Measurements from ENCODE around the gene KRTAP5-8.

DNA sequence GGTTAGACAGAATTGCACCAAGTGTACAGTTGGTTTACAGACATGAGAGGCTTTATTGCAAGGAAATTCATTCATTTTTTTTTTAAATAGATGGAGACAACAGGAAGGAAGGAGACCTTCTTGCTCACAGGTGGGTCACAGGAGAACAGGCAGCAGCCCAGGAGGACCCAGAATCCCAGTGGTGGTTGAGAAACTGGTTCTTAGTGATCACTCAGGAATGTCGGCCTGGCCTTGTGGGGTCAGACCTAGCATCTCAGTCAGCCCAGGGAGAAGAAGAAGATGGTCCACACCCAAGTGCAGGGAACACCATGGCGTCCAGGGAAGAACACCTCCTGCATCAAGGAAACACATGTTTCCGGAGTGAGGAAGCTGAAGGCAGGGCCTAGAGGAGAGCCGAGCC is 44.0 kb downstream of the KRTAP5-8 start:
- TF ChIP-seq, protein P1, sequence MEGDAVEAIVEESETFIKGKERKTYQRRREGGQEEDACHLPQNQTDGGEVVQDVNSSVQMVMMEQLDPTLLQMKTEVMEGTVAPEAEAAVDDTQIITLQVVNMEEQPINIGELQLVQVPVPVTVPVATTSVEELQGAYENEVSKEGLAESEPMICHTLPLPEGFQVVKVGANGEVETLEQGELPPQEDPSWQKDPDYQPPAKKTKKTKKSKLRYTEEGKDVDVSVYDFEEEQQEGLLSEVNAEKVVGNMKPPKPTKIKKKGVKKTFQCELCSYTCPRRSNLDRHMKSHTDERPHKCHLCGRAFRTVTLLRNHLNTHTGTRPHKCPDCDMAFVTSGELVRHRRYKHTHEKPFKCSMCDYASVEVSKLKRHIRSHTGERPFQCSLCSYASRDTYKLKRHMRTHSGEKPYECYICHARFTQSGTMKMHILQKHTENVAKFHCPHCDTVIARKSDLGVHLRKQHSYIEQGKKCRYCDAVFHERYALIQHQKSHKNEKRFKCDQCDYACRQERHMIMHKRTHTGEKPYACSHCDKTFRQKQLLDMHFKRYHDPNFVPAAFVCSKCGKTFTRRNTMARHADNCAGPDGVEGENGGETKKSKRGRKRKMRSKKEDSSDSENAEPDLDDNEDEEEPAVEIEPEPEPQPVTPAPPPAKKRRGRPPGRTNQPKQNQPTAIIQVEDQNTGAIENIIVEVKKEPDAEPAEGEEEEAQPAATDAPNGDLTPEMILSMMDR (conservative IDR thresholded peaks at IDR 0.05; ENCODE audit: low read depth, low read length): no peak
- no peak for TF ChIP-seq EZH2 (IDR thresholded peaks at IDR 0.05; ENCODE audit: borderline replicate concordance, low read depth, low read length, poor library complexity, severe bottlenecking)

Measured in A673 (cell line).